HG03432 (cell line): ENCODE measurements around the gene C14orf132.

ENCODE experiments used
- ATAC-seq: cut with Tn5 transposase; IDR thresholded peaks from one replicate; pipeline ENCODE4 v1.9.1; 2021; ENCODE audit warnings: mild to moderate bottlenecking, moderate library complexity; ENCODE audit not compliant: unreplicated experiment

C14orf132 gene

GRCh38 chr14:96081767-96082400, 42.7 kb downstream of the C14orf132 start:
- no peak for ATAC-seq

DNA sequence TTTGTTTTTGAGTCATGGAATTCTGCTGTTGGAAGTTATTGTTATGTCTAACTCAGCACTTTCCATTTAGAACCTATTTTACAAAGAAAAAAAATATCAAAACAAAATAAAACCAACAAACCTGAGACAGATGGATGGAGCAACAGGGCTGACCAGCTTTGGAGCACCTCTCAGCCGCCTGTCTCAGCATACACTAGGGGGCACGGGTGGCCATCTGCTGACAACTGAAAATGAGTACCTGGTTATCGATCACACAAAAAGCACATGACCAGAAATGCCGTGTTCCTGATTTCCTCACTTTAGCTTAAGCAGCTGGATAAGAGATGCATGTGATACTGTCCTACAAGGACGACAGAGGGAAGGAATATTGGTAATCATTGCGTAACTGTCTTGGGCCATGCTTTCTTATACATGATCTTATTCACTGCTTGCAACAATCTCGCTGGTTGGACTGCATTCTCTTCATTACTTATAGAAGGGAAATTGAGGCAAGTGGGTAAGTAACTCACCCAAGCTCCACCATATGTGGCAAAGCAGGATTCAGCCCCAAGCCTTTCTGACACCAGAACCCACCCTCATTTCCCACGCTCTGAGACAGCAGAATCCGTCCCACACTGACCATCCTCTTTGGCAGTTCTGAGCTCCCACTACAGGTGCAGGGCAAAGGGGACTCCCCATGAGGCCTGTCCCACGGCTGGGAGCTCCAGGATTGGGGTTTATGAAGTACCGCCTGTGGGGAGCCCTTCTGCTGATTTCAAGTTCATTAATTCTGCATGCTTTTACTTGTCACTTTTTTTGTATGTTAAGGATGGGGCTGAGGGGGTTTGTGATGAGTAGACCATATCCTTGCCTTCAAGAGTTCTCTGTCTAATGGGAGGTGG, 43.5 kb downstream of the C14orf132 start:
- ATAC-seq, result no peak

DNA sequence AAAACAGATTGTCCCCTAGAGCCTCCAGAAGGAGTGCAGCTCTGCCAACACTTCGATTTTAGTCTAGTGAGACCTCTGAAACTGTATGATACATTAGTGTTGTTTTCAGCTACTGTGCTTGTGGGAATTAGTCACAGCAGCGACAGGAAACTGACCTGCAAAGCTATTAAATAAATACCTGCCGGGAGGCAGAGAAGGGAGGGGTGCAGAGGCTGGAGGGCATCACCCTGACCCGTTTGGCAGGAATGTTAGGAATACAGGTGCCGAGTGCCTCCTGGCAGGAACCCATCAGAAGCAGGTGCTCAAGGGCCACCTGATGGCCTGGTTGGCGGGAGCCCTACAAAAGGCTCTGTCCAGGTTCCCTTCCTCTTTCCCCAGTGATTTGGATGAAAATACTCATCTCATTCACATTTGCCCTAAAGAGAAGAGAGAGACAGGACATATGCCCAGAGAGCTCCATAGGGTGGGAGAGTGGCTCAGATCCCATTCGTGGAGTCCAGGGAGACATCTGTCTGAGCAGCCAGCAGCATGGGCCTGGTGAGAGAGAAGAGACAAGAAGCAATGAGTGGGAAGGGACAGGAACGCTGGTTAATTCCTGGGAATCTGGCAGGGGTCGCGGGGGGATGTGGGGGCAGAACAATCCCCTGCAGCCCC, 44.6 kb downstream of the C14orf132 start:
- ATAC-seq, result no peak

- no peak for ATAC-seq
Measured at GRCh38 chr14:96084796-96085195, 45.6 kb downstream of the C14orf132 start.

GRCh38 chr14:96085369-96085768, 46.2 kb downstream of the C14orf132 start:
- ATAC-seq, result no peak

DNA sequence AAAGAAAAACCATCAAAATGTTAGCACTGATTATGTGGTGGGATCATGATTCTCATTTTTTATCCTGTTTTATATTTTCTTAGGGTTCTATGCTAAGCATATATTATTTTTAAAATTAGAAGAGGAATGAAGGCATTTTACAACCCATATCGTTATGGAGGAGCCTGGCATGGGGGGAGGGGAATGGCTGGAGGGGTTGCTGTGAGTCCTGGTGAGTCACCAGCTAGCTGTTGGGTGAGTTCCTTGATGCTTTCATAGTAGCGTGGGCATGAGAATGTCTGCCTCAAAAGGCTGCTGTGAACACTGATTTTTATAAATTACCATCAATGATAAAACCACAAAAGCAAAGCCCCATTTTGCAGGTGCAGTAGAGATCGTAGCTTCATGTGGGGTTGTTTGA, 46.9 kb downstream of the C14orf132 start:
- ATAC-seq, result no peak

DNA sequence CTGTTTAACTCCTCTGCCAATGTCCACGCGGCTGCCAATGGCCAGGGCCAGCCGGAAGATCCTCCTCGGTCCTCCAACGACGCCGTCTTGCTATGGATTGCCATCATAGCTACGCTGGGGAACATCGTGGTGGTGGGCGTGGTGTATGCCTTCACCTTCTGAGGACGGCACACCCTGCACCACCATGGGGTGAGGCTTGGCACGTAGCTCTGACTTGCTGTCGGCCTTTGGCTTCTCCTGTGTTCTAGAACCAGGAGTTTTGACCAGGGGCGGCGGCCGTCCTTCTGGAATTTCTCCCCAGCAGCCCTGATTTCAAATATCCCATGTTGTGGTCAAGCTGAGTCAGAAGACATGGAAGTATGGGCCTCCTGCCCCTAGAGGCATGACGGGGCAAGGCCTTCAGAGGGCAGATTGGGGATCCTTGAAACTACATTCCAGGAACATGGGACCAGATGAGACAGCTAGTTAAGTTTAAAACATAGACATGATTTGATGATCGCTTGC, 47.5 kb downstream of the C14orf132 start:
- no peak for ATAC-seq

DNA sequence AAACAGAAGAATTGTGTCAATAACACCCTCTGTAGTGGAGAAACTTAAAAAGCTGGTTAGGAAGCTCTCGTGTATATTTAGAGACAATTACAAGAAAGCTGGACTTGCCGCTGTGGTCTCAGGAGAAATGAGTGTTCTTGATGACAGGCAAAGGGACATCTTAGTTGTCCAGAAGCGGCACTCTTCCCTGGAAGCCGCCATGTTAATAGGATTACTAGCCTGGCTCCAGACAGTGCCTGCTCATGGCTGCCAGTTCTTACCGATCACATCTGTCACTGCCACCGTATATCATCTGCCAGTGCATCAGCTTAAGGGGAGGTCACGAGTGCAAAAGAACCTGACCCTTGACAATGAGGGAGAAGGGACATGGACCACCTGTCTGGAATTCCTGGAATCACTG, 48.9 kb downstream of the C14orf132 start:
- no peak for ATAC-seq

DNA sequence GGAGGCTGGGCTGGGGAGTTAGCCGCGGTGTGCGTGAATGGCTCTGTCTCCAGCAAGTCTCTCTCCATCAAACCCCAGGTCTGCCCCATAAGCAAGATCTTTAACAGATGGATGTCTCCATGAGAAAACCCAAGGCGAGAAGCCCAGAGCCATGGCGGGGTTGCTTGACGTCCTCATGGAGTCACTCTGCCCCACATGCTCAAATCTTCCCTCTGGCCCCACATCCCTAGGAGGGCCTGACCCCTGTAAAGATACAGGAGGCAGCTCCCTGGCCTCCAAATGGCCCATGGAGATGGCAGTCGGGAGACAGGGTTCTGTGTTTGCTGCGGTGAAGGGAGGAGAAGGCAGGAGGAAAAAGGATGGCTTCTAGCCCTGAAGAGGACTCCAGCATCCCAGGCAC, 49.3 kb downstream of the C14orf132 start:
- ATAC-seq, result no peak

- ATAC-seq, result no peak
Measured at GRCh38 chr14:96088911-96089310, 49.7 kb downstream of the C14orf132 start.

- ATAC-seq, result no peak
Measured at GRCh38 chr14:96089401-96089800, 50.2 kb downstream of the C14orf132 start.

- ATAC-seq, result no peak
Measured at GRCh38 chr14:96090441-96091148, 51.4 kb downstream of the C14orf132 start.

DNA sequence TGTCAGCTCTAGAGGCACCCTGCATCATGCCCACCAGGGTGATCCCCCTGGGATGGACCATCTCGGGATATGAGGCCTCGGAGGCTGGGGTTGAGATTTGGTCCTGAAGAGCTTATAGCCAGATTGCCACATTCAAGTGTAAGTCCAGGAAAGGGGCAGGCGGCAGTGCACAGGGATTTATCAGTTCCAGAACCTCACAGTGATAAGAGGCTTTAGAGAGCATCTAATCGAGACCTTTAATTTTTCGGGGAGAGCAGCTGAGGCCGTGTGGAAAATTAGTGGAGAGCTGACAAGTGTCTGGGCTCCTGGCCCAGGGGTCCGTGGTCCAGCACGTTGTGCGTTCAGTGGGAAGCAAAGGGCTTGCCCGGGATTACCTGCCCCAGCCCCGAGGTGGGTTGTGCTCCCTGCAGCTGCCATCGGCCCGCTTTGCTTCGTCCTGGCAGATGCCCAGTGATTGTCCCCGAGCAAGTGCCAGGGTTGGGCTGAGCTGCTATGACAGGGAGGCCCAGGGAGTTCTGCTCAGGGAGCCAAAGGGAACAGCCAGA, 52.1 kb downstream of the C14orf132 start:
- no peak for ATAC-seq

DNA sequence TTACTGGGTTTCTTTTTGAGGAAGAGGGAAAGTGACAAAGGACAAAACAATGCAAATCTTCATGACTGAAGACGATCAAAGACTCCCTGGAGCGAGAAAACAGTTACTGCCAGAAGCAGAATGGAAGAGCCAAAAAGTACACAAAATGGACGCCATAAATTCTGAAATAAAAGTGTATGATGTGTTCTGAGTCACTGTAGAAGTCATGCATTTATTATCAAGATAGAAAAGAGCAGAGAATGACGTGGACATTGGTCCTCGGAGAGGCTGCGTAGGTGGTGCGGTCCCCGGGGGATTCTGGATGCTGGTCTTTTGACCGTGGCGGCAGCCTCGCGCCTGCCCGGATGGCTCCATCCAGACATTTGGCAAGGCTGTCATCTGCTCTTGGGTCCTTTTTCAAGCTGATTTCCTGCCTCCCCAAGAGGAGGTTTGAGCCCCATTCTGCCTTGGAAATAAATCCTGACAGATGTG, 52.8 kb downstream of the C14orf132 start:
- no peak for ATAC-seq

- ATAC-seq, result no peak
Measured at GRCh38 chr14:96092936-96093335, 53.8 kb downstream of the C14orf132 start.

DNA sequence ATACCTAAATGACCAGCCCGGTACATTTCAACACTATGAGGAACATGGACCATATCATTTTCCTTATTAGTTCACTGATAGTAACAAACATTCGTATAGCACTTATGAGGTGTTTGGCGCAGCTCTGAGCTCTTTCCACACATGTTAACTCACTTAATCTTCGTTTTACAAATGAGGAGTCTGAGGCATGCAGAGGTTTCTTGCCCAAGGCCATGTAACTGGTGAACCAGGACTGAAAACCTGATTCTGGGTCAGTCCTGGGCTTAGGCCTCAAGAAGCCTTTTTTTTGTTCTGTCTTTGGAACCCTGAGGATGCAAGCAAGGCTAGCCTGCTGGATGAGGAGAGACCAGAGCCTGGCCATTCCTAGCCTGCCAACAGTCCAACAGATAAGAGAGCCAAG, 55.0 kb downstream of the C14orf132 start:
- no peak for ATAC-seq

DNA sequence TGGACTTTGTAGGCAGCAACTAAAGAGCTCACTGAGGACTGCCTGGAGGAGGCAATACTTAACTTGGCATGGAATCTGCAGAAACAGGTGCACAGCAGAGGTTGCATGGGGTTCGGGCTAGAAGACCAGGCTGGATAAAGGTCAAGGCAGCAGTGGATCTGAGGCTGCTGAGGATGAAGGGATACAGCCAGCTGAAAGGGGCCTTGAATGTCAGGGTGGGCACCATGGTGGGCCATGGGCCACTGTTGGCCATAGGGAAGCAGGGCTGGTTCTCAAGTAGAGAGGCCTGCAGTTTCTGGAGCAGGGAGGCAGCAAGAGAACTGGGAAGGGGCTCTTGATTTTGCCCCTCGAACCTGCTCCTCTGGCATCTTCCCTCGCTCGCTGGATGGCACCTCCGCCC, 55.5 kb downstream of the C14orf132 start:
- no peak for ATAC-seq

DNA sequence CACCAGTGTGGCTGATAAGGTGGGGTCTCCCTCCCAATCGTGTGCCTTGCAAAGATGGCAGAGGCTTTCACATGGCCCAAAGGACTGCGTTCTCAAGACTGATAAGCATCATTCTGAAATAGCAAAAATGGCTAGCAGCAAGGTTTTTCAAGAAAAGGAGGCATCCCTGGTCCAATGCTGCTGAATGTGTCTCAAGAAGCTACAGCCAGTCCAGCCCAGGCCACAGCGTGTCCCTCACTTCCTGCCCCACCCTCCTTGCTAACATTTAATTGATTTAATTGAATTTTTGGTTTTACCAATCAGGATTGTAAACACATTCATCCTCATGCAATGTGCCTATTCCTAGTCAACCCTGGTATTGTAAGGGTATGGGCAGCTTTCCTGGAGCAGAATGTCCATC, 55.9 kb downstream of the C14orf132 start:
- no peak for ATAC-seq

DNA sequence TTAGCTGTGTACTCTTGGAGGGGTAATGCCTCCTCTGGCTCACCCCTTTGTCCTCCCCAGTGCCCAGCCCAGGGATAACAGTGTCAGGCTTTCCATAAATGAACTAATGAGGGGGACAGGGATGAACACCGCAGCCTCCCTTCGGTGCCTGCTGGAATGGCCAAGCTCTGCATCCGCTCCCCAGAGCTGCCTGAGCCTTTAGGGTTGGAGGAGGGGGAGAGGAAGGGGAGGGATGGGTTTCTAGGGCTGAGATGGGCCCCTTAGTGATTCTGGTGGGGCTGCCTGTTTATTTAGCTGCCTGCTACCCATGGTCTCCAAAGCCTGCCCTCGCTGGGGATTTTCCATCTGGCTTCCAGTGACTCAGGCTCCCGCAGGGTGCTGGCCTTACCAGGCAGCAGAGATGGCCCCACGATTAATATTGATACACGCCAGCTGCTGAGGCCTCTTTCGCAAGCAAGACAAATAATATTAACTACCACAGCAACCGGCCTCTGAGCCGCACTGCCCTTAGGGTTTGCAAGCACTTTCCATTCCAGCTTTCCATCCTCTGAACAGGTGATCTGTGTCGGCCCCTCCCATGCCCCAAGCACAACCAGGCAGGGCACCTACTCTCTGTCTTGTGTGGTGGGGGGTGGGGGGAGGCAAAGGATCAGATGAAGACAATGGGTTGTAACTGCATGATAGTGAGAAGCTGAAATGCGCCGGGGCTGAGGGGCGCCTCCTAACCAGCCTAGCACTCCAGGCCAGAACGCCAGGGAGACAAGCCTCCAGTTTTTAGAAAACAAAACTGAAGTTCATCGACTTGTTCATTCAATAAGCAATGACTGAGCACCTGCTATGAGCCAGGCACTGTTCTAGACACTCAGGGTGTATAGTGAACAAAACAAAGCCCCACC, 56.7 kb downstream of the C14orf132 start:
- ATAC-seq, result no peak
